ENCODE measurements around the gene PFKL.

- TF ChIP-seq, protein P1, sequence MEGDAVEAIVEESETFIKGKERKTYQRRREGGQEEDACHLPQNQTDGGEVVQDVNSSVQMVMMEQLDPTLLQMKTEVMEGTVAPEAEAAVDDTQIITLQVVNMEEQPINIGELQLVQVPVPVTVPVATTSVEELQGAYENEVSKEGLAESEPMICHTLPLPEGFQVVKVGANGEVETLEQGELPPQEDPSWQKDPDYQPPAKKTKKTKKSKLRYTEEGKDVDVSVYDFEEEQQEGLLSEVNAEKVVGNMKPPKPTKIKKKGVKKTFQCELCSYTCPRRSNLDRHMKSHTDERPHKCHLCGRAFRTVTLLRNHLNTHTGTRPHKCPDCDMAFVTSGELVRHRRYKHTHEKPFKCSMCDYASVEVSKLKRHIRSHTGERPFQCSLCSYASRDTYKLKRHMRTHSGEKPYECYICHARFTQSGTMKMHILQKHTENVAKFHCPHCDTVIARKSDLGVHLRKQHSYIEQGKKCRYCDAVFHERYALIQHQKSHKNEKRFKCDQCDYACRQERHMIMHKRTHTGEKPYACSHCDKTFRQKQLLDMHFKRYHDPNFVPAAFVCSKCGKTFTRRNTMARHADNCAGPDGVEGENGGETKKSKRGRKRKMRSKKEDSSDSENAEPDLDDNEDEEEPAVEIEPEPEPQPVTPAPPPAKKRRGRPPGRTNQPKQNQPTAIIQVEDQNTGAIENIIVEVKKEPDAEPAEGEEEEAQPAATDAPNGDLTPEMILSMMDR (IDR thresholded peaks at IDR 0.05) = no peak
- TF ChIP-seq POLR2AphosphoS5 (IDR thresholded peaks at IDR 0.05) = no peak
Measured at GRCh38 chr21:44324106-44324853, 24.4 kb downstream of the PFKL start.
